ENCODE data around the gene HSD11B2.

Gene HSD11B2

DNA sequence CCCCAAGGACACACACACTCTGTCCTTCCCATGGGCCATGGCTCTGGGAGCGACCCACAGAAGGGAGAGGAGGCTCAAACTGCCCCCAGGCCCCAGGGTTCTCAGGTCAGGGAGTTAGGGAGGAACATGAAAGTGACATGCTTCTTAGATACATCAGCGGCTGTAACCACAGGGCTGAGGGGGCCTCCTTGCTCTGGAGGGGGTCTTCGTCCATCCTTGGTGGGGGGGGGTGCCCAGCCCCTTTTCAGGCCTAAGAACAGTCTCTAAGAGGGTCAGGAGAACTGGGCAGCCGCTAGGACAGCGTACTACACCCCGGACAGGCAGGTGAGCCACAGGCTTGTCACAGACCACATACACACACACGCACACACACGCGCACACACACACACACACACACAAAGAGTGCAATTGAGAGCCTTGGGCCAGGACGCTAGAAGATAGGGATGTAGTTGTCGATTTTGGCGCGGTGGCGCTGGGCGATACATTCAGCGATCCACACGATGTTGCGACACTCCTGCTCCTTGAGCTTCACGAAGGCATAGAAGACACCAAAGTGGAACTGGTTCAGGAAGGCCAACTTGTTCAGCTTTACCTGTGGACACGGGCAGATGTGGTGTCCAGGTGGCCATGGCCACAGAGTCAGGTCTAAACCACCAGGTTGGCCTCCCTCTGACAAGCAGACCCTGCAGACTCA is 7.3 kb downstream of the HSD11B2 start:
- no peak for DNase-seq

DNA sequence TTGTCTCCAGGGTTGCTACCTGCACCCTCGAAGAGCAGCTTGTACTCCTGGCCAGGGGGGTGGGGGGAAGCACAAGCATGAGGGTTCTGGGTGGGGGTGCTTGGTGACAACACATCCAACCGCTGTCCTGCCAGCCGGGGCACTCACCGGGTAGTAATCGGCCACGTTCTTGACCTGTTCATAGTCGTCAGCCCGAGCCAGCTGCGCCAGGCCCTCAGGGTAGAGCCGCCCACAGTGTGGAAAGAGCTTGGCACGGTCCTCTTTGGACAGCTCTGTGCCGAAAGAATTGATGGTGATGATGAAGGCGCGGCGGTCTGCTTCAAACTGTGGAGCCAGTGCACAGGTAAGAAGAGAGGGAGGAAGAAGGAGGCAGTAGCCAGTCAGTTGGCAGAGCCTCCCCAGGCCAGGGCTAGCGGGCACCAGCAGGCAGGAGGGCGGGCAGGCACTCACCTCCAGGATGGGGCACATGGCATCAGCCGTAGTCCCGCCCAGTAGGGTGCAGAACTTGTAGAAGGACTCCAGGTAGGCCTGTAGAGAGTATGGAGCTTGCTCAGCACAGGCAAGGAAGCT is 8.0 kb downstream of the HSD11B2 start:
- DNase-seq: no peak

DNA sequence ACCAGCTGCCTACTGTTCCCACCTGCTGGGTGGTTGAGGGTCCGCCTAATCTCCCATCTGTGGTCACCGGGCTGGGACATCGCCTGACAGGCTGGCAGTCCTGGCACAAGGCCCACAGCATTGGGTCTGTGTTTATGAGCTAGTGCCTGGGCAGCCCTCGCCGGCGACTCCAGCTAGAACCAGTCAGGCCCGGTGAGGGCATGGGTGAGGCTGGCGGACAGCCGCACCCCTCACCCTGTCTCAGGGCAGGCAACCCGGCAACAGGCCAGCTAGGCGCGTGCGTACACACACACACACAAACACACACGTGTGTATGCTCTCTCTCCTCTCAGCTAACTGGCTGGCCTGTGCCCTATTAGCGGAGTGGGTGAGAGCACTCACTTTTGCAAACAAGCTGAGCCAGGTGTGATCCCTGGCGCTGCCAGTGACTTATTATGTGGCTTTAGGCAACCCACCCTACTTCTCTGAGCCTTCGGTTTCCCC is 10.4 kb downstream of the HSD11B2 start:
- peak; percentile 86 for DNase-seq

GRCh38 chr16:67441907-67442306 is 11.0 kb downstream of the HSD11B2 start:
- DNase-seq: no peak

- DNase-seq: no peak
Observed at GRCh38 chr16:67442581-67443255, 11.8 kb downstream of the HSD11B2 start.

DNA sequence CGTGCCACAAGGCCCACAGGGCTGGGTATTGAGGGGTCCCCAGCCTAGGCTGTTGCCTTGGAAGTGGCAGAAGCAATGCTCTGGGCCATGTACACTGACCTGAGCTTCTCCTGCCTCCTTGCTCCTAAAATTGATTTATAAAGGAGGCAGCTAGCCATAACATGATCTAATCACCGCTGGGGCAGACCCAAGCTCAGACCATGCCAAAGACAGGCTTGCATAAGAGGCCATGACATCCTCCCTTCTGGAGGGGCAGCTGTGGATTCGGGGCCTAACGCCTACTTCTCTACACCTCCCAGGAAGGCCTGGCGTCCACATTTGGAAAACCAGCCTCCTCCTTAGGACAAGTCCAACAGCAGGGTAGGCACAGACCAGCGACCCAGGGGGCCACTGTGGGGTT is 12.3 kb downstream of the HSD11B2 start:
- DNase-seq: no peak

DNA sequence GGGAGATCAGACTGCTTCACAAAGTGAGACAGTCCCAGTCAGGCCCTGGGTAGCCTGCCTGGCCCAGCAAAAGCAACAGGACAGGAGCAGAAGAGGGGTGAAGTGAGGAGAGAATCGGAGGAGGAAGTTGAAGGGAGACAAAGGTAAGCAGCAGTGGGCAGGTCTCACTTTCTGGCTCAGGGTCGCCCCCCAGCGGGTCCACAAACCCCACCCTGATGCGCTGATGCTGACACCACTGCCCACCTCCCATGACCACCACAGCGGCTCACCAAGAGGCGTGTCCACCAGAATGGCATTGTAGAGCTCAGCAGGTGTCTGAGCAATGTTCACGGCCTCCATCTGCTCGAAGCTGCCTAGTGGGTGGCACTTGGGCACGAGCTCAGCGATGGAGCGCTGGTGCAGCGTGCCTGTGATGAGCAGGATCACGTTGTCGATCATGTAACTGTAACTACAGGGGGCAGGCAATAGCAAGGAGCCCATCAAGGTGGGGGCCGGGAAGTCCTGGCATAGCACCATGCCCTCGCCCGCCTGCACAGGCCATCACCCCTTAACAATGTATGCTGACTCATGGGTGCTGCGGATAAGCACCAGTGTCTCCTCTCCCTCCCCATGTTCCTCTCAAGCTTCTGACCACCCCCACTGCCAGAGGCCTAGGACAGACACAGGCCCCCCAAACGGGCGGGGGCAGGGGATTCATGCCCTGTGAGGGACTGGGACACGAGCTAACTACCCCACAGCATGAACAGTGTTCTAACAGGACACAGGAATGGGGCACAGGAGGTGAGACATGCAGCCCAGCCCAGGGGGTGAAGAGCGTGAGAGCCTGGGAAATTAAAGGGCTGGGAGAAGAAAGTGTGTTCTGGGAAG is 13.6 kb downstream of the HSD11B2 start:
- no peak for DNase-seq

DNA sequence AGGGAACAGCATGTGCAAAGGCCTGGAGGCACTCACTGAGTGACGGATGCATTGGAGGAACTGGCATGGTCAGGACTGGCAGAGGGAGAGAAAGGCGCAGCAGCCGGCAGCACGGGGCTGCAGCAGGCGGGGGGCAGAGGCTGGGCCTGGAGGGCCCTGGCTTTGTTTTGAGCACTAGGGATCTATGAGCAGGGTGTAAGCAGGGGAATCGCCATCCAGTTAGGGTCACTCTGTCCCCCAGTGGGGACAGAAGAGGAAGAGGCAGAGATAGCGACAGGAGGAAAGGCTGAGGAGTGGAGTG is 14.2 kb downstream of the HSD11B2 start:
- no peak for DNase-seq

- DNase-seq: no peak
Observed at GRCh38 chr16:67445441-67445912, 14.6 kb downstream of the HSD11B2 start.

- DNase-seq: no peak
Observed at GRCh38 chr16:67445913-67446907, 15.3 kb downstream of the HSD11B2 start.

DNA sequence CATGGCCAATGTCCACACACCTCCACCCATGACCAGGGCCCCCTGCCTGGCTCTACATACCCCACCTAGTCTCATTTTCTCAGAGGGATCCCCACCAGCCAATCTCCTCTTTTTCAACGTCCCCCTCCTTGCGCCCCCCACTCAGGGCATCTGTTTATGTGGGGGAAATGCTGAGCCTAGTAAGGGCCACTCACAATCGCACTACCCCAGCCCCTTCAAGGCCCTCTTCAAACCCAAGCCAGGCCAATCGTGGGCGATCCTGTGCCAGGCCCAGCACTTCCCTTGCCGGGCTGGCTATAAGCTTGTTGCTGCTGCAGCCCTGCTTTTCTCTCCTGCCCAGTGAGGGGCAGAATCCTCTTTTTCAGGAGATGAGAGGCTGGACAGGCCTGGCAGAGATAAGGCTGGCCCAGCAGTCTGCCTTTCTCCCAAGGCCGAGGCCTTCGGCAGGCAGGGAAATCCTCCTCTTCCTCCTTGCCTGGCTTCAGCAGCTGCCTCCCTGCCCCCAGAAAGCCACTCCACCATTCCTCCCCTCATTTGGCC is 16.1 kb downstream of the HSD11B2 start:
- DNase-seq: no peak

- no peak for DNase-seq
Observed at GRCh38 chr16:67447508-67448076, 16.7 kb downstream of the HSD11B2 start.

DNA sequence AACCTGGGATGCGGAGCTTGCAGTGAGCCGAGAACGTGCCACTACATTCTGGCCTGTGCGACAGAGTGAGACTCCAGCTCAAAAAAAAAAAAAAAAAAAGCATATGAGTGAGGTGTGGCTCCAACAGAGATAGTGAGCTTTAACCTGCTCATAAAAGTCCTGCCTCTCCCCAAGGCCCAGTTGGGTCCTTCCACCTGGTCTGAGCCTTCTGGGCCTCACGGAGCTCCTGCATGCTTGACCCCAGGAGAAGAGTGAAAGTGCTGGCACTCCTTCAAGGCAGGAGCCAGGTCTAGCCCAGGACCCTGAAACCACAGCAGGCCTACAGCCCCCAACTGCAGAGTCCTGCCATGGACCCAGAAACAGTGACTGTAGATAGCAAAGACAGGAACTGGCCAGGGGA is 17.7 kb downstream of the HSD11B2 start:
- no peak for DNase-seq

DNA sequence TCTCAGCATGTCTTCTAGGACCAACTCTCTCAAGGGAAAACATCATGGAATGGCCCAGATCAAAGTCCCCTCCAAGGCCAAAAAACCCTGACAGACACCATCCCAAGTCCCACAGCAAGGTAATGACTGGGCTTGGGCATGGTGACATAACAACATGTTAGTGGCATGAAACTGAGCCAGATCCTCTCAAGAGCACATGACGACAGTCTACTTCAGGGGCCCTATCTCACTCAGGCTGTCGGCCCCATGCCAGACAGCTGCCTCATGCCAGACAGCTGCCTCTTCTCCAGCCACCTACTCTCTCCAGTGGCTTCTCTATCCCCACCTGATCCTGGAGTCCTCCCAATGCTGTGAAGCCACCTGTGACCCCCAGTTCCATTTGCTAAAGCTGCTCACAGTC is 18.4 kb downstream of the HSD11B2 start:
- no peak for DNase-seq

GRCh38 chr16:67449739-67450138 is 18.8 kb downstream of the HSD11B2 start:
- DNase-seq: no peak

DNA sequence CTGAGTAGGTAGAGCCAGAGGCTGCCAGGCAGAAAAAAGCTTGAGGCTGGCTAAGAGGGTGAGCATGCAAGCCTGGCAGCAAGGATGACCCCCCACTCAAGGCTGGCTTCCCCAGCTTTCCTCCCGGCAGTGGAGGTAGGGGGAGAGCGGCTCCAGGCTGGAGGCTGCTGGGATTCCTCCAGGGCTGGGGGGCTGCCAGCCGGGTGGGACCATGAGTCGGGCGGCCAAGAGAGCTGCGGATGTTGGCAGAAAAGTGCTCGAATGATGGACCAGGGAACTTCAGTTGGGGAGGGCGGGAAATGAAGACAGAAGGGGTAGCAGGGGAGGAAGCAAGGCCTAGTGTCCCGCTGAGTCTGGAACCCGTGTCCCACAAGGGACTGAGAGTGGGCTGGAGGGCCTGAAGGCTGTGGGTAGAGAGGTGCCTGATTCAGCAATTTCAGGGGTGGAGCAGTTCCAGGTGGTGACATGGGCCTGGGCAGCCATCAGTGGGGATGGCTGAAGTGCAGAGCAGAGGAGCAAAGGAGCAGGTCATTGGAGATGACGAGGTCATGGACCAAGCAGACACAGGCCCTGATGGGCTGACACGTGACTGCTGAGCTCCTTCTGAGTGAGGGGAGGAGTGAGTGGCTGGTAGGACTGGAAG is 20.3 kb downstream of the HSD11B2 start:
- DNase-seq: no peak

DNA sequence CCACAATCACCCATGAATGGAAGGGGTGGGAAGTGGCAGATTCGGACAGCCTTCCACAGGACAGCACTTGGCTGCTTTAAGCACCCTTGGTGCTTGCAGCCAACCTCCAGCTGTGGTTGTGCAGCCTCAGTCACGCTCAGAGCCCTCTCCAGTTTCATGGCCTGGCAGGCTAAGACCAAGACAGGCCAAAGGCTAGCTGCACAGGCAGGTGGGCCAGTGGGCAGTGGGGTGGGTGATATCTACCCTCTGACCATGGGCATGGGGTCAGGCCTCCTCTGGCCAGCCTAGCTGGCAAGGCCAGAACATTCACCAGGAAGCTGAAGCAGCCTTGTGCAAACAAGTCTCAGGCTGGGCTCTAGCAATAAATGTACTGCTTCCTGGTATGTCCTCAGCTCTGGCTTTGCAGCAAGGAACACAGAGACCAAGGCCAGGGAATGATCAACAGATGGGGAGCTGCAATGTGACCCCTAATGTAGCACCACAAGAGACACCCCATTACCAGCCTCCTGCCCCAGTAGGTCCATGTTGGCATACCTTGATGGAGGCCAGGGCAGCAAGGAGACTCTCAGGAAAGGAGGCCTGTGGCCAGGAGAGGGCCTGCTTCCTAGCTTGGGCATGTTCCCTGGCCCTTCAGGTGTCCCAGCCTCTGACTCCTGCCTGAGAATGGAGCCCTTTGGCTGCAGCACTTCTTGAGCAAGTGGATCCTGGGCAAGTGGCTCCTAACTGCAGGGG is 20.9 kb downstream of the HSD11B2 start:
- DNase-seq: no peak

DNA sequence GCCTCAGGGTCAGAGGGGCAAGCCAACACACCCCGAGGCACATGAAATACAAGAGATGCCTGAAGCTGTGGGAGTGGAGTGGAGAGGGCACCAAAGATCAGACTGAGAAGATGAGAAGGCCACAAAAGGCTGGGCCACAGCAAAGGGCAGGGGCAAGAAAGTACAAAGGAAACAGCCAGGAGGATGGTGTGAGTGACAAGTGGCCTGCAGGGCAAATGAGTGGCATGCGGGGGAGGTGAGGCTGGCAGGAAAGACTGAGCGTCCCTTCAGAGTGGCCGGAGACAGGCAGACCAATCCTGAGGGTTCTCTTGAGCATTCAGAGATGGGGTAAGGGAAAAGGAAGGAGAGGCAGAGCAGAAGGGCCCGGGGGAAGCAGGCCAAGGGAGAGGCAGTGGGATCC is 23.2 kb downstream of the HSD11B2 start:
- DNase-seq: no peak

DNA sequence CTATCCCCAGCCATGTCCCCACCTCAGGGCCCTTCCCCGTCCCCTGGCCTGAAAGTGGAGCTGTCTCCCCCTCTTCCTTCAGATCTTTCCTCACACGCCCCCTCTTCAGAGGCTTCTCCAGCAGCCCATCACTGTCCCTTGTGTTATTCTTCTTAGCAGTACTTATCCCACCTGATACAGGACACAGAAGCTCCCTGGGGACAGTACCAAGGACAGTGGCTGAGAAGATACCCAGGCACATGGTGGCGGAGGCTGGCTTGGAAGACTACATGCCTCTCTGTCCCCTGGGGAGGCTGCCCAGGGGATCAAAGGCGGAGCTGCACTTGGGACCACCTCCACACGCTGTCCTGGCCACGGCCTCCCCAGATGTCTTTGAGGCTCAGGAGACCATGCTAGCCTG is 23.9 kb downstream of the HSD11B2 start:
- DNase-seq: no peak

DNA sequence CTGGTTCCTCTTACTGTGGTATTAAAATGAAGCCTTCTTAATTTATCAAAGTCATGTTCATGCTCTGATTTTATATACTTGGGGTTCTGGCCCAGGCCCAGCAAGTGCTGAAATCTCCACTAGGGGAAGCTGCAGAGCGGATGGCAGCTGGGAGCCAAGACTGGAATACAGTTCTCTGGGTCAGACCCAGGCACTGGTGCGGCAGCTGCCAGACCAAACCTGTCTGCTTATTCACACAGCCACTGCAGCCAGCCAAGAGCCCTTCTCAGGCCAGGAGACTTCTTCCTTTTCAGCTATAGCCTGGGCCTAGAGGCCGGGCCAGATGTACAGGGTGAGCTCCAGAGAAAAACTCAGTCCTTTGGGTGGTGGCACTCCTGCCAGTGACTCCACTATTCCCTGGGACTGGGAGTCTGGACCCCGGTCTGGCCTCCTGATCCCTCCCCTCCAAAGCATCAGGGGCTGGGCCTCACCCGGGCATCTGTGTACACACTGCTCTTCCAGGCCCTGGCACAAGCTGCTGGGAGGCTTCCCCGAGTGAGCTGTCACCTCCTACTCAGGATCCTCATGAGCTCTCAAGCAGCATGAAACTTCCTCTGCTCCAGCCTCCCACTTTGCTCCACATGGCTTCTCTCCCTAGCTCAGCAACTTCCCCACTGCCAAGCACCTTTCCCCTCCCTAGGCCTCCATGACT is 25.6 kb downstream of the HSD11B2 start:
- DNase-seq: no peak
